NB4 (cell line): ENCODE data around the gene ARHGAP21.

Experiments
- CTCF ChIP-seq: IDR thresholded peaks from one replicate; pipeline ENCODE4 v1.5.1; 2012; ENCODE audit warnings: low read depth, low read length
- MYC ChIP-seq: IDR thresholded peaks from 2 replicates; pipeline ENCODE4 v1.6.1; 2011; ENCODE audit warnings: low read depth, low read length
- POLR2A ChIP-seq: IDR thresholded peaks from 2 replicates; pipeline ENCODE4 v1.6.1; 2011; ENCODE audit warnings: mild to moderate bottlenecking; ENCODE audit not compliant: insufficient read length; ENCODE audit errors: extremely low read depth
- TF ChIP-seq, protein P1 (sequence below): IDR thresholded peaks from 2 replicates; pipeline ENCODE4 v1.6.1; 2011; ENCODE audit warnings: low read depth, low read length

DNA sequence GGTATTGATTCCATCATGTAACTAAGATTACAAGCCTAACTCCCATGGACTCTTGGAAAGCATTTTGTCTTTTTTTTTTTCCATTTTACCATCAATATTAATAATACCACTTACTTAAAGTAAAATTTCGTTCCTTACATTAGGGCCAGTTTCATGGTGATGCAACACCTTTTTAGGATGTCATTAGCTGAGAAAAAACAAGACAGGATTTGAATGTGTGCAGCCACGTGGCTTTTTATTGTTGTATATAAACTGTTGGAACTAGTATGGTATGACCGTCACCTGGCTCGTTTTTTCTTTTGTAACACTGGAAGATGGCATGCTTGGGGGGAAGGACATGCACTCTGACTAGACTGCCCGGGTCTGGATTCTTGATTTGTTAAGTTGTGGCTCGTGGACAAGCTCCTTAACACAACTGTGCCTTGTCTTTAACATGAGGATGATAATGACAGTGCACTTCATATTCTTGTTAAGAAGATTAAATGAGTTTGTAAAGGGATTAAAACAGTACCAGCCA is 42.1 kb downstream of the ARHGAP21 start:
- TF ChIP-seq CTCF (no peak), POLR2A (no peak), MYC (no peak)
- TF ChIP-seq, protein P1, sequence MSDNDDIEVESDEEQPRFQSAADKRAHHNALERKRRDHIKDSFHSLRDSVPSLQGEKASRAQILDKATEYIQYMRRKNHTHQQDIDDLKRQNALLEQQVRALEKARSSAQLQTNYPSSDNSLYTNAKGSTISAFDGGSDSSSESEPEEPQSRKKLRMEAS = no peak
